ENCODE results near the gene LHFPL5. TPM values are rescaled to one million over a fixed set of nuclear protein-coding genes. Genes with fewer than 3 reads are reported as not detected.

Gene LHFPL5
- total and polyA plus RNA-seq, 2 of the 13 experiments (the other 11 are each of a cell fraction or from before 2014, with no cell fraction given), result 0.03 TPM; not detected in 1

DNA sequence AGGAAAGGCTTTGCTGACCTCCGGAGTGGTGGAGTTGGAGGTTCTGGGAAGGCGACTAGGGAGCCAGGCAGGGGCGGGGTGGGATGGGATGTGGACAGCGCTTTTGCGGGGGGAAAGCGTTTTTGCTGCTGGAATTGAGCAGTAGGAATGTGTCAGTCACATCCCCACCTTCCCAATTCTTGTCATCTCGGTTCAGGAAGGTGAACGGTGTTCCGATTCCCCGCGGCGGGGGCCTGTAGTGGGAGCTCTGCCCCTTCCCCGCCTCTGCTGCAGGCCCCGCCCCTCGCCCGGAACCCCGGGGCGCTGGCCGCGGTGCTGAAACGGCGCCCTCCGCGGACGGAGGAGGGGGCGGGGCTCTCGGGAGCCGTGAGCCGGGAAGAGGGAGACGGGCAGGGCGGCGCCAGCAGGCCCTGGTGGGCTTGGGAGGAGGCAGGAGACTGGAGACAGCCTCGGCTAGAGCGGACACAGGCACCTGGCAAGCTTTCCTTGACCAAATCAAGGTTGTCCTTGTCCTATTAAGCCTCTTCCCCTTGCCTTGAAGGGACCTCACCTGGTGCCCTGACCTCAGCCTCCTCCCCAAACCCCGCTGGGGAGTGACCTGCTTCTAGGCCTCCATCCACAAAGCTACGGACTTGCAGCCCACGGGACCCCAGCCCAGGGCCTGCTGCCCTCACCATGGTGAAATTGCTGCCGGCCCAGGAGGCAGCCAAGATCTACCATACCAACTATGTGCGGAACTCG lies at the start of gene LHFPL5 (continued):
- TF ChIP-seq, protein P1, sequence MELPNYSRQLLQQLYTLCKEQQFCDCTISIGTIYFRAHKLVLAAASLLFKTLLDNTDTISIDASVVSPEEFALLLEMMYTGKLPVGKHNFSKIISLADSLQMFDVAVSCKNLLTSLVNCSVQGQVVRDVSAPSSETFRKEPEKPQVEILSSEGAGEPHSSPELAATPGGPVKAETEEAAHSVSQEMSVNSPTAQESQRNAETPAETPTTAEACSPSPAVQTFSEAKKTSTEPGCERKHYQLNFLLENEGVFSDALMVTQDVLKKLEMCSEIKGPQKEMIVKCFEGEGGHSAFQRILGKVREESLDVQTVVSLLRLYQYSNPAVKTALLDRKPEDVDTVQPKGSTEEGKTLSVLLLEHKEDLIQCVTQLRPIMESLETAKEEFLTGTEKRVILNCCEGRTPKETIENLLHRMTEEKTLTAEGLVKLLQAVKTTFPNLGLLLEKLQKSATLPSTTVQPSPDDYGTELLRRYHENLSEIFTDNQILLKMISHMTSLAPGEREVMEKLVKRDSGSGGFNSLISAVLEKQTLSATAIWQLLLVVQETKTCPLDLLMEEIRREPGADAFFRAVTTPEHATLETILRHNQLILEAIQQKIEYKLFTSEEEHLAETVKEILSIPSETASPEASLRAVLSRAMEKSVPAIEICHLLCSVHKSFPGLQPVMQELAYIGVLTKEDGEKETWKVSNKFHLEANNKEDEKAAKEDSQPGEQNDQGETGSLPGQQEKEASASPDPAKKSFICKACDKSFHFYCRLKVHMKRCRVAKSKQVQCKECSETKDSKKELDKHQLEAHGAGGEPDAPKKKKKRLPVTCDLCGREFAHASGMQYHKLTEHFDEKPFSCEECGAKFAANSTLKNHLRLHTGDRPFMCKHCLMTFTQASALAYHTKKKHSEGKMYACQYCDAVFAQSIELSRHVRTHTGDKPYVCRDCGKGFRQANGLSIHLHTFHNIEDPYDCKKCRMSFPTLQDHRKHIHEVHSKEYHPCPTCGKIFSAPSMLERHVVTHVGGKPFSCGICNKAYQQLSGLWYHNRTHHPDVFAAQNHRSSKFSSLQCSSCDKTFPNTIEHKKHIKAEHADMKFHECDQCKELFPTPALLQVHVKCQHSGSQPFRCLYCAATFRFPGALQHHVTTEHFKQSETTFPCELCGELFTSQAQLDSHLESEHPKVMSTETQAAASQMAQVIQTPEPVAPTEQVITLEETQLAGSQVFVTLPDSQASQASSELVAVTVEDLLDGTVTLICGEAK (IDR thresholded peaks at IDR 0.05), result no peak
- TF ChIP-seq, protein P1 (CRISPR knock-in tag; IDR thresholded peaks at IDR 0.05), result peak; percentile 94
- TF ChIP-seq, protein P2, sequence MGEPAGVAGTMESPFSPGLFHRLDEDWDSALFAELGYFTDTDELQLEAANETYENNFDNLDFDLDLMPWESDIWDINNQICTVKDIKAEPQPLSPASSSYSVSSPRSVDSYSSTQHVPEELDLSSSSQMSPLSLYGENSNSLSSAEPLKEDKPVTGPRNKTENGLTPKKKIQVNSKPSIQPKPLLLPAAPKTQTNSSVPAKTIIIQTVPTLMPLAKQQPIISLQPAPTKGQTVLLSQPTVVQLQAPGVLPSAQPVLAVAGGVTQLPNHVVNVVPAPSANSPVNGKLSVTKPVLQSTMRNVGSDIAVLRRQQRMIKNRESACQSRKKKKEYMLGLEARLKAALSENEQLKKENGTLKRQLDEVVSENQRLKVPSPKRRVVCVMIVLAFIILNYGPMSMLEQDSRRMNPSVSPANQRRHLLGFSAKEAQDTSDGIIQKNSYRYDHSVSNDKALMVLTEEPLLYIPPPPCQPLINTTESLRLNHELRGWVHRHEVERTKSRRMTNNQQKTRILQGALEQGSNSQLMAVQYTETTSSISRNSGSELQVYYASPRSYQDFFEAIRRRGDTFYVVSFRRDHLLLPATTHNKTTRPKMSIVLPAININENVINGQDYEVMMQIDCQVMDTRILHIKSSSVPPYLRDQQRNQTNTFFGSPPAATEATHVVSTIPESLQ (CRISPR knock-in tag; conservative IDR thresholded peaks at IDR 0.05), result peak; percentile 99
- TF ChIP-seq, protein P3, sequence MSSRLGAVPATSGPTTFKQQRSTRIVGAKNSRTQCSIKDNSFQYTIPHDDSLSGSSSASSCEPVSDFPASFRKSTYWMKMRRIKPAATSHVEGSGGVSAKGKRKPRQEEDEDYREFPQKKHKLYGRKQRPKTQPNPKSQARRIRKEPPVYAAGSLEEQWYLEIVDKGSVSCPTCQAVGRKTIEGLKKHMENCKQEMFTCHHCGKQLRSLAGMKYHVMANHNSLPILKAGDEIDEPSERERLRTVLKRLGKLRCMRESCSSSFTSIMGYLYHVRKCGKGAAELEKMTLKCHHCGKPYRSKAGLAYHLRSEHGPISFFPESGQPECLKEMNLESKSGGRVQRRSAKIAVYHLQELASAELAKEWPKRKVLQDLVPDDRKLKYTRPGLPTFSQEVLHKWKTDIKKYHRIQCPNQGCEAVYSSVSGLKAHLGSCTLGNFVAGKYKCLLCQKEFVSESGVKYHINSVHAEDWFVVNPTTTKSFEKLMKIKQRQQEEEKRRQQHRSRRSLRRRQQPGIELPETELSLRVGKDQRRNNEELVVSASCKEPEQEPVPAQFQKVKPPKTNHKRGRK (CRISPR knock-in tag; IDR thresholded peaks at IDR 0.05), result no peak
- TF ChIP-seq RAD21 (CRISPR knock-in tag; IDR thresholded peaks at IDR 0.05), result no peak
- peak; percentile 95 for TF ChIP-seq ZBTB38 (CRISPR knock-in tag; IDR thresholded peaks at IDR 0.05)
- TF ChIP-seq MTA3 (CRISPR knock-in tag; IDR thresholded peaks at IDR 0.05), result peak; percentile 90; the same call in 1 of the 2 replicates
- TF ChIP-seq SMARCC2 (IDR thresholded peaks at IDR 0.05), result no peak
- TF ChIP-seq ZNF468 (CRISPR knock-in tag; IDR thresholded peaks at IDR 0.05), result 0 out of 2 replicates have a peak, but pooled peaks have one; percentile 76
- peak; percentile 88; the same call in 1 of the 2 replicates for TF ChIP-seq ZNF549 (CRISPR knock-in tag; IDR thresholded peaks at IDR 0.05)
- TF ChIP-seq THAP11 (CRISPR knock-in tag; IDR thresholded peaks at IDR 0.05), result peak; percentile 85
- TF ChIP-seq, protein P4, sequence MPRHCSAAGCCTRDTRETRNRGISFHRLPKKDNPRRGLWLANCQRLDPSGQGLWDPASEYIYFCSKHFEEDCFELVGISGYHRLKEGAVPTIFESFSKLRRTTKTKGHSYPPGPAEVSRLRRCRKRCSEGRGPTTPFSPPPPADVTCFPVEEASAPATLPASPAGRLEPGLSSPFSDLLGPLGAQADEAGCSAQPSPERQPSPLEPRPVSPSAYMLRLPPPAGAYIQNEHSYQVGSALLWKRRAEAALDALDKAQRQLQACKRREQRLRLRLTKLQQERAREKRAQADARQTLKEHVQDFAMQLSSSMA (CRISPR knock-in tag; IDR thresholded peaks at IDR 0.05), result peak; percentile 94; the same call in 1 of the 2 replicates
- no peak for TF ChIP-seq CREB1 (IDR thresholded peaks at IDR 0.05)
- TF ChIP-seq CREB1 (CRISPR knock-in tag; IDR thresholded peaks at IDR 0.05), result no peak
- no peak for TF ChIP-seq POLR2A (IDR thresholded peaks at IDR 0.05; ENCODE audit: insufficient read depth in 1 of 2, low read depth in 2 of 2, low read length in 2 of 2)
- TF ChIP-seq ZNF772 (CRISPR knock-in tag; IDR thresholded peaks at IDR 0.05), result peak; percentile 99
